Retinal pigment epithelial cell (primary cell): Measurements from ENCODE around the gene SLC9A5.

Experiments
- DNase-seq: peaks from one replicate; pipeline ENCODE4 v3.0.0-alpha.2; 2010; ENCODE audit warnings: low read depth
- H3K4me3 ChIP-seq: 2 replicates; pipeline ENCODE4 v1.5.1; 2011; ENCODE audit warnings: mild to moderate bottlenecking, low read length, control low read depth, moderate library complexity
- TF ChIP-seq, protein P1 (sequence below): conservative IDR thresholded peaks from 2 replicates; pipeline ENCODE4 v1.5.1; 2011; ENCODE audit warnings: low read depth, low read length, control low read depth, inconsistent platforms

SLC9A5 gene

GRCh38 chr16:67283826-67284555 lies 35.2 kb downstream of the SLC9A5 start:
- no peak for DNase-seq
- H3K4me3 ChIP-seq, result no peak overlapping the region
- TF ChIP-seq, protein P1, sequence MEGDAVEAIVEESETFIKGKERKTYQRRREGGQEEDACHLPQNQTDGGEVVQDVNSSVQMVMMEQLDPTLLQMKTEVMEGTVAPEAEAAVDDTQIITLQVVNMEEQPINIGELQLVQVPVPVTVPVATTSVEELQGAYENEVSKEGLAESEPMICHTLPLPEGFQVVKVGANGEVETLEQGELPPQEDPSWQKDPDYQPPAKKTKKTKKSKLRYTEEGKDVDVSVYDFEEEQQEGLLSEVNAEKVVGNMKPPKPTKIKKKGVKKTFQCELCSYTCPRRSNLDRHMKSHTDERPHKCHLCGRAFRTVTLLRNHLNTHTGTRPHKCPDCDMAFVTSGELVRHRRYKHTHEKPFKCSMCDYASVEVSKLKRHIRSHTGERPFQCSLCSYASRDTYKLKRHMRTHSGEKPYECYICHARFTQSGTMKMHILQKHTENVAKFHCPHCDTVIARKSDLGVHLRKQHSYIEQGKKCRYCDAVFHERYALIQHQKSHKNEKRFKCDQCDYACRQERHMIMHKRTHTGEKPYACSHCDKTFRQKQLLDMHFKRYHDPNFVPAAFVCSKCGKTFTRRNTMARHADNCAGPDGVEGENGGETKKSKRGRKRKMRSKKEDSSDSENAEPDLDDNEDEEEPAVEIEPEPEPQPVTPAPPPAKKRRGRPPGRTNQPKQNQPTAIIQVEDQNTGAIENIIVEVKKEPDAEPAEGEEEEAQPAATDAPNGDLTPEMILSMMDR, result no peak

- no peak for DNase-seq
- TF ChIP-seq, protein P1, result peak; percentile 68
- no peak overlapping the region for H3K4me3 ChIP-seq
Measured at GRCh38 chr16:67284699-67285646, 36.2 kb downstream of the SLC9A5 start.

DNA sequence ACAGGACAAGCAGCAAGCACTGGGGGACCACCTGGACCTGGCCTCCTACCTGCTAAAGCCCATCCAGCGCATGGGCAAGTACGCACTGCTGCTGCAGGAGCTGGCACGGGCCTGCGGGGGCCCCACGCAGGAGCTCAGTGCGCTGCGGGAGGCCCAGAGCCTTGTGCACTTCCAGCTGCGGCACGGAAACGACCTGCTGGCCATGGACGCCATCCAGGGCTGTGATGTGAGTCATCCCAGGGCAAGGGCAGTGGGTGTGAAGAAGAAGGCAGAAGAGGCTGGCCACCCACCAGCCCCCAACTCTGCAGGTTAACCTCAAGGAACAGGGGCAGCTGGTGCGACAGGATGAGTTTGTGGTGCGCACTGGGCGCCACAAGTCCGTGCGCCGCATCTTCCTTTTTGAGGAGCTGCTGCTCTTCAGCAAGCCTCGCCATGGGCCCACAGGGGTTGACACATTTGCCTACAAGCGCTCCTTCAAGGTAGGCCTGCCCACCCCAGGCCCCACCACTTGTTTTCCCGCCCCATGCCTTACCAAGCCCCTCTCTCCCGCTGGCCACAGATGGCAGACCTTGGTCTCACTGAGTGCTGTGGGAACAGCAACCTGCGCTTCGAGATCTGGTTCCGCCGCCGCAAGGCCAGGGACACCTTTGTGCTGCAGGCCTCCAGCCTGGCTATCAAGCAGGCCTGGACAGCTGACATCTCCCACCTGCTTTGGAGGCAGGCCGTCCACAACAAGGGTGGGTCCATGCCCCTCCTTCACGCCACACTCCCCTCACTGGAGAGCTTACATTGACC lies 37.9 kb downstream of the SLC9A5 start:
- TF ChIP-seq, protein P1, result no peak
- H3K4me3 ChIP-seq, result no peak overlapping the region
- no peak for DNase-seq

GRCh38 chr16:67287960-67288359 lies 39.2 kb downstream of the SLC9A5 start:
- no peak overlapping the region for H3K4me3 ChIP-seq
- DNase-seq, result no peak
- TF ChIP-seq, protein P1, result no peak

- no peak overlapping the region for H3K4me3 ChIP-seq
- DNase-seq, result no peak
- TF ChIP-seq, protein P1, result no peak
Measured at GRCh38 chr16:67291461-67291860, 42.7 kb downstream of the SLC9A5 start.

- no peak overlapping the region for H3K4me3 ChIP-seq
- TF ChIP-seq, protein P1, result no peak
- DNase-seq, result no peak
Measured at GRCh38 chr16:67294171-67294757, 45.5 kb downstream of the SLC9A5 start.
